Sigmoid colon (tissue), 7 donors: ENCODE measurements around the gene PACRG. TPM values are rescaled to one million over a fixed set of nuclear protein-coding genes. Genes with fewer than 3 reads are reported as not detected.

Experiments used
- DNase-seq: peaks from one replicate; pipeline ENCODE4 v3.0.0-alpha.2; 2019
- H3K27ac ChIP-seq, 4 donors: fragments of 200-600 bp; sonication (generic); one replicate each; pipeline ENCODE4 v1.5.1; 2016 to 2019; ENCODE audit warnings: mild to moderate bottlenecking in 1 of 4
- H3K27me3 ChIP-seq, 3 donors: fragments of 200-600 bp; sonication (generic); one replicate each; pipeline ENCODE4 v1.5.1; 2019; ENCODE audit warnings: mild to moderate bottlenecking in 1 of 3
- H3K36me3 ChIP-seq, 4 donors: fragments of 200-600 bp; sonication (generic); one replicate each; pipeline ENCODE4 v1.5.1; 2016 to 2019
- H3K4me1 ChIP-seq, 4 donors: fragments of 200-600 bp; sonication (generic); one replicate each; pipeline ENCODE4 v1.5.1; 2017 to 2019
- H3K4me3 ChIP-seq, 4 donors: fragments of 200-600 bp; sonication (generic); one replicate each; pipeline ENCODE4 v1.5.1; 2017 to 2019; ENCODE audit warnings: mild to moderate bottlenecking in 2 of 4, moderate library complexity in 1 of 4
- H3K9me3 ChIP-seq, 4 donors: fragments of 200-600 bp in 3 of 4; sonication (generic) in 3 of 4; one replicate each; pipeline versions ENCODE4 v1.5.1 to v1.6.1; 2013 to 2019
- EP300 ChIP-seq, 4 donors: sonication (generic); formaldehyde crosslinking; IDR thresholded peaks; one replicate each; pipeline ENCODE4 v1.6.1; 2017; ENCODE audit warnings: antibody characterized with exemption in 4 of 4
- POLR2A ChIP-seq, 2 donors: fragments of 450-650 bp; IDR thresholded peaks; one replicate each; pipeline ENCODE4 v1.6.1; 2016; ENCODE audit warnings: antibody characterized with exemption in 2 of 2, mild to moderate bottlenecking in 2 of 2, moderate library complexity in 2 of 2
- POLR2AphosphoS5 ChIP-seq, 4 donors: sonication (generic); formaldehyde crosslinking; IDR thresholded peaks; one replicate each; pipeline ENCODE4 v1.6.1; 2017; ENCODE audit warnings: antibody characterized with exemption in 4 of 4
- WGBS, 2 donors: extraction: QIAGEN DNeasy Blood & Tissue Kit; methylation state at CpG; one replicate each; pipeline ENCODE4 v1.1.7; 2013; 5-methylcytosine and 5-hydroxymethylcytosine counted together
- intact Hi-C: fragments of 100-400 bp; cut with DNase I; formaldehyde crosslinking; loops from one replicate; pipeline ENCODE4 v1.15.1; 2023
- polyA plus RNA-seq, 3 donors: library from polyadenylated mRNA; stranded (reverse); fragments of 200-250 nt; gene quantifications; one replicate each; pipeline ENCODE4 v1.2.3, GENCODE V29; 2013
- total RNA-seq, 4 donors: library from RNA; depleted of rRNA; stranded (reverse); fragments of >200 nt; gene quantifications; one replicate each; pipeline ENCODE4 v1.1.0, GENCODE V29; 2016
- TF ChIP-seq, protein P1 (sequence below), 4 experiments: fragments of 450-650 bp in 3 of 4; fragments of 200-600 bp in 1 of 4; IDR thresholded peaks; one replicate each; pipeline ENCODE4 v1.5.1; 2016 to 2019; ENCODE audit warnings: antibody characterized with exemption in 4 of 4, mild to moderate bottlenecking in 3 of 4, moderate library complexity in 2 of 4
- donor health status: healthy with polysubstance abuse.
- donor health status: Bipolar disorder and iron deficiency.
- donor health status: healthy.

The PACRG gene
- total and polyA plus RNA-seq, 7 donors: 0.12 to 6.9 (median 0.95) TPM; not detected in 2

DNA sequence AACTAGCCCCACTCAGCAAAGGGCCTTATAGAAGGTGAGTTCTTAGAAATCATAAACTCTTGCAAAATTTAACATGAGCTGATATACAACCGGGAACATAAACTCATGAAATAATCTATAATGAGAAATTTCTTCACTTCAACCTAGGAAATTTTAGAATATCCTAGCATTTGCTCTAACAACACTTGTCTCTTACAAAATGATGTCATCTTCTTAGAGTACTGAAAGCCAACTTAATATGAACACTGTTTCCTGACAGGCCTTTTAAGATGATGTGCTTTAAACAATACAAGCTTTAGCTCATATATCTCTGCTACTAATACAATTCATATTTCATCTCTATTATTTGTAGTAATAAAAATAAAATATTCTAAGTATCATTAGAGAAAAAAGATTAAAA lies 932 bp downstream of the PACRG start:
- peaks cover 0 to 20% (median 12%) of the 10 kb centered on the region in 4 donors for H3K4me1 ChIP-seq
- intact Hi-C loops: loop anchor here (5.0 kb wide), 1 partner anchor 684 kb away; the partner anchor contains the start of gene QKI
- no peaks in the 10 kb centered on the region for H3K27me3 ChIP-seq
- DNase-seq: no peak
- H3K36me3 ChIP-seq: no peaks in the 10 kb centered on the region
- no peak overlapping the region for H3K4me3 ChIP-seq
- TF ChIP-seq POLR2A (IDR thresholded peaks at IDR 0.05) (no peak), EP300 (IDR thresholded peaks at IDR 0.05) (no peak), POLR2AphosphoS5 (IDR thresholded peaks at IDR 0.05) (no peak)
- TF ChIP-seq, protein P1, sequence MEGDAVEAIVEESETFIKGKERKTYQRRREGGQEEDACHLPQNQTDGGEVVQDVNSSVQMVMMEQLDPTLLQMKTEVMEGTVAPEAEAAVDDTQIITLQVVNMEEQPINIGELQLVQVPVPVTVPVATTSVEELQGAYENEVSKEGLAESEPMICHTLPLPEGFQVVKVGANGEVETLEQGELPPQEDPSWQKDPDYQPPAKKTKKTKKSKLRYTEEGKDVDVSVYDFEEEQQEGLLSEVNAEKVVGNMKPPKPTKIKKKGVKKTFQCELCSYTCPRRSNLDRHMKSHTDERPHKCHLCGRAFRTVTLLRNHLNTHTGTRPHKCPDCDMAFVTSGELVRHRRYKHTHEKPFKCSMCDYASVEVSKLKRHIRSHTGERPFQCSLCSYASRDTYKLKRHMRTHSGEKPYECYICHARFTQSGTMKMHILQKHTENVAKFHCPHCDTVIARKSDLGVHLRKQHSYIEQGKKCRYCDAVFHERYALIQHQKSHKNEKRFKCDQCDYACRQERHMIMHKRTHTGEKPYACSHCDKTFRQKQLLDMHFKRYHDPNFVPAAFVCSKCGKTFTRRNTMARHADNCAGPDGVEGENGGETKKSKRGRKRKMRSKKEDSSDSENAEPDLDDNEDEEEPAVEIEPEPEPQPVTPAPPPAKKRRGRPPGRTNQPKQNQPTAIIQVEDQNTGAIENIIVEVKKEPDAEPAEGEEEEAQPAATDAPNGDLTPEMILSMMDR (IDR thresholded peaks at IDR 0.05): no peak
- 76 to 92% methylated on average over 1 of the region's 1 CpG for WGBS, 2 donors
- H3K9me3 ChIP-seq: no peaks in the 10 kb centered on the region
- H3K27ac ChIP-seq: peak overlapping the region; percentile 79 to 93 (median 87)

DNA sequence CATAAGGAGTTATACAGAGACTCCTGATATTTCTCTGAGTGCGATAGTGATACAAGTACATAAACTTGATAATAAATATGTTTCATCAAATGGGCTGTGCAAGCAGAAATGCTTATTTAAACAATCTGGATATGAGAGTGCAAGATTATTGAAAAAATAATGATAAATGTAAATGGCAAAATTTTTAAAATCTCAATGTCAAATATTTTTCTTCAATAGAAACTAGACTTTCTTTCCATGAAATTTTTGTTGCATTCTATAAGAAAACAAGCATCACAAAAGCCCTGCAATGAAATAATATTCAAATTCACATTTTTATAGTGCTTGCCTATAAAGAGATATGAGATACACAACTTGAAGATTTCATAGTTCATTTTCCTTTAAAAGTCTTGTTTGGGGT lies 2.7 kb downstream of the PACRG start:
- H3K4me3 ChIP-seq: no peak overlapping the region
- peaks cover 0 to 20% (median 12%) of the 10 kb centered on the region in 4 donors for H3K4me1 ChIP-seq
- H3K27ac ChIP-seq: no peak overlapping the region
- WGBS, 2 donors: 99% methylated on average over 1 of the region's 1 CpG
- no peaks in the 10 kb centered on the region for H3K27me3 ChIP-seq
- DNase-seq: no peak
- H3K9me3 ChIP-seq: no peaks in the 10 kb centered on the region
- no peak for TF ChIP-seq POLR2A (IDR thresholded peaks at IDR 0.05)
- TF ChIP-seq, protein P1 (IDR thresholded peaks at IDR 0.05): no peak
- no peak for TF ChIP-seq EP300 (IDR thresholded peaks at IDR 0.05)
- TF ChIP-seq POLR2AphosphoS5 (IDR thresholded peaks at IDR 0.05): no peak
- intact Hi-C loops: no loop called here
- H3K36me3 ChIP-seq: no peaks in the 10 kb centered on the region

DNA sequence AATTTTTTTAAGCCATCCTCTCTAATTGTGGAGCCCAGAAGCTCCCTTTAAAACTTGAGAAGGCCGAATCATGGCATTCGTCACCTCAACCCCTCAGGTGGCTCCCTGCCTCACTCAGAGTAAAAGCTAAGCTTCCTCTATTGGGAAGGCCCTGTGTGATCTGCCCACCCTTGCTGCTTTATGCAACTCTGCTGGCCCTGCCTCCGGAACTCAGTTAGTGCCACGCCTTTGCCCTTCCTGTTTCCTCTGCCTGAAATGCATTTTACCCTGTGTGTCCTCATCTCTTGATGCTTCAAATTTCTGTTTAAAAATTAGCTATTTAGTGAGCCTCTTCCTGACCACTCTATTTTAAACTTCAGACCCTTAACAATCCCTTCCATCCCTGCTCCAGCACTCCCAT lies 5.7 kb downstream of the PACRG start:
- 73 to 74% methylated on average over 4 of the region's 4 CpGs for WGBS, 2 donors

DNA sequence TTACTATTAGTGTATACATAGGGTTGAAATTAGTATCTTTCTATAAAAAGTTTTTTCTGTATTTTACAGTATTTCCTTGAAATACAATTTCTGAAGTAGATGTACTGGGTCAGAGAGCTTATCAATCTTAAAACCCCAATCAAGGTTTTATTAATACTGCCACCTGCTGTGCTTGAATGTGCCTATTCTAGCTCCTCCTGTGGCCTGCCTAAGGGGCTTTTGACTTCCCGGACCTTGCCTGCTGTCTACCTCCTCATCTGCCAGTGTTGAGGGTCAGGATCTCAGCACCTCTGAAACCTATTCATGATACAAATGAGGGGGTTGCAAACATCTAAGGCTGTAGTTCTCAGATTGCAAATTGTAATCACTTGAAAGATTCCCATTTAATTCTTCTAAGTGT lies 9.2 kb downstream of the PACRG start:
- no peak for DNase-seq
- intact Hi-C loops: no loop called here
- no peaks in the 10 kb centered on the region for H3K36me3 ChIP-seq

More for the DNA sequence above, 5.7 kb downstream of the PACRG start:
- Histone ChIP-seq H3K4me3 (no peak overlapping the region), H3K9me3 (no peaks in the 10 kb centered on the region), H3K4me1 (peaks cover 0 to 2% (median under 1%) of the 10 kb centered on the region in 4 donors), H3K27ac (no peak overlapping the region), H3K36me3 (no peaks in the 10 kb centered on the region), H3K27me3 (no peaks in the 10 kb centered on the region)
- intact Hi-C loops: no loop called here
- no peak for DNase-seq
- TF ChIP-seq EP300 (IDR thresholded peaks at IDR 0.05) (no peak), POLR2A (IDR thresholded peaks at IDR 0.05) (no peak), POLR2AphosphoS5 (IDR thresholded peaks at IDR 0.05) (no peak)
- TF ChIP-seq, protein P1 (IDR thresholded peaks at IDR 0.05): no peak

More for the DNA sequence above, 9.2 kb downstream of the PACRG start:
- WGBS, 2 donors: 36 to 57% methylated on average over 1 of the region's 1 CpG
- no peaks in the 10 kb centered on the region for H3K27me3 ChIP-seq
- no peaks in the 10 kb centered on the region for H3K9me3 ChIP-seq
- TF ChIP-seq EP300 (IDR thresholded peaks at IDR 0.05): no peak
- TF ChIP-seq, protein P1 (IDR thresholded peaks at IDR 0.05): no peak
- no peak for TF ChIP-seq POLR2A (IDR thresholded peaks at IDR 0.05)
- TF ChIP-seq POLR2AphosphoS5 (IDR thresholded peaks at IDR 0.05): no peak
- no peaks in the 10 kb centered on the region for H3K4me1 ChIP-seq
- no peak overlapping the region for H3K4me3 ChIP-seq
- H3K27ac ChIP-seq: no peak overlapping the region
